ENCODE data around the gene STX8. TPM values are rescaled to one million over a fixed set of nuclear protein-coding genes. Genes with fewer than 3 reads are reported as not detected.

STX8 gene
- total RNA-seq, 1 experiment from 2014 or later = 50.3 TPM

- DNase-seq (ENCODE audit: low read depth, low spot score) = no peak
- BruUV-seq (replicated peaks) = no TSS peak
- in situ Hi-C loops (cut with HindIII; ENCODE audit: low pct_unique_long_range_greater_than_20kb, low sequenced_read_pairs) (no loop called here), intact Hi-C loops (cut with micrococcal nuclease; ENCODE audit: unreplicated experiment) (no loop called here)
- no peak overlapping the region for H3K4me3 ChIP-seq (ENCODE audit: low read depth in 2 of 2, low read length in 2 of 2)
- TF ChIP-seq POLR2AphosphoS5 (IDR thresholded peaks at IDR 0.05; ENCODE audit: low read depth, low read length) (no peak), REST (IDR thresholded peaks at IDR 0.05; ENCODE audit: insufficient read depth in 1 of 2, low read depth in 2 of 2, low read length in 1 of 2) (no peak), SIN3A (IDR thresholded peaks at IDR 0.05; ENCODE audit: borderline replicate concordance, insufficient read depth, low read depth, low read length) (no peak)
- no peak overlapping the region for H3K27ac ChIP-seq (ENCODE audit: low read length)
- CTCF ChIA-PET = no interaction called here
- POLR2A ChIA-PET = no interaction called here
- no peaks in the 10 kb centered on the region for H3K36me3 ChIP-seq (ENCODE audit: control insufficient read depth, insufficient read depth, low read length)
- no peaks in the 10 kb centered on the region for H3K4me1 ChIP-seq (ENCODE audit: control insufficient read depth, insufficient read depth, low read length)
- H3K9me3 ChIP-seq (ENCODE audit: control insufficient read depth, insufficient read depth, low read depth, low read length) = no peaks in the 10 kb centered on the region
- no peaks in the 10 kb centered on the region for H3K27me3 ChIP-seq (ENCODE audit: control insufficient read depth, insufficient read depth, low read length)
- ATAC-seq = no peak
Measured at GRCh38 chr17:9273428-9274391, 301.9 kb downstream of the STX8 start.

- intact Hi-C loops (cut with micrococcal nuclease; ENCODE audit: unreplicated experiment) (no loop called here), in situ Hi-C loops (cut with HindIII; ENCODE audit: low pct_unique_long_range_greater_than_20kb, low sequenced_read_pairs) (no loop called here)
- H3K27ac ChIP-seq (ENCODE audit: low read length) = no peak overlapping the region
- H3K36me3 ChIP-seq (ENCODE audit: control insufficient read depth, insufficient read depth, low read length) = no peaks in the 10 kb centered on the region
- H3K27me3 ChIP-seq (ENCODE audit: control insufficient read depth, insufficient read depth, low read length) = no peaks in the 10 kb centered on the region
- POLR2A ChIA-PET = no interaction called here
- no peaks in the 10 kb centered on the region for H3K4me1 ChIP-seq (ENCODE audit: control insufficient read depth, insufficient read depth, low read length)
- CTCF ChIA-PET = no interaction called here
- no TSS peak for BruUV-seq (replicated peaks)
- no peak overlapping the region for H3K4me3 ChIP-seq (ENCODE audit: low read depth in 2 of 2, low read length in 2 of 2)
- H3K9me3 ChIP-seq (ENCODE audit: control insufficient read depth, insufficient read depth, low read depth, low read length) = no peaks in the 10 kb centered on the region
- DNase-seq (ENCODE audit: low read depth, low spot score) = no peak
- ATAC-seq = no peak
- TF ChIP-seq TCF7L2 (IDR thresholded peaks at IDR 0.05; ENCODE audit: low read depth, low read length) (no peak), POLR2AphosphoS5 (IDR thresholded peaks at IDR 0.05; ENCODE audit: low read depth, low read length) (no peak), CTCF (IDR thresholded peaks at IDR 0.05) (no peak), REST (IDR thresholded peaks at IDR 0.05; ENCODE audit: insufficient read depth in 1 of 2, low read depth in 2 of 2, low read length in 1 of 2) (no peak), SIN3A (IDR thresholded peaks at IDR 0.05; ENCODE audit: borderline replicate concordance, insufficient read depth, low read depth, low read length) (no peak)
Measured at GRCh38 chr17:9272501-9273200, 303.0 kb downstream of the STX8 start.
